Astrocyte (in vitro differentiated cells and primary cell): ENCODE results near the gene LATS2.

Experiments used
- EZH2 ChIP-seq: IDR thresholded peaks from 2 replicates; pipeline ENCODE4 v1.6.1; 2012; ENCODE audit warnings: mild to moderate bottlenecking, low read length, inconsistent platforms; ENCODE audit not compliant: insufficient read depth
- TF ChIP-seq, protein P1 (sequence below): IDR thresholded peaks from 2 replicates; pipeline ENCODE4 v1.5.1; 2011; ENCODE audit warnings: low read depth, mild to moderate bottlenecking, inconsistent platforms, low read length, moderate library complexity; ENCODE audit not compliant: insufficient read depth

DNA sequence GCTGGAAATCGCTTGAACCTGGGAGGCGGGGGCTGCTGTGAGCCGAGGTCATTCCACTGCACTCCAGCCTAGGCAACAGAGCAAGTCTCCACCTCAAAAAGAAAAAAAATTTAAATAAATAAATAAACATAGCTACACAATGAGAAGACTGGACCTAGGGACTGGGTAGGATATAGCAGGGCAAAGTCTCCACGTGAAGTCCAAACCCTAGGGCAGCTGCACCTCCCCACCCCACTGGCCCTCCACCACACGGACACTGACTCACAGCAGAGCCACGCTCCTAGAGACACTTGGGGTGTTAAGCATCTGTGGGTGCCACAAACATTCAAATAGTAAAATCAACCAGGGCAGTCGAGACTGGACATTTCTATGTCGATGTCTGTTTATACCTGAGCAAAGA lies 7.1 kb downstream of the LATS2 start:
- TF ChIP-seq, protein P1, sequence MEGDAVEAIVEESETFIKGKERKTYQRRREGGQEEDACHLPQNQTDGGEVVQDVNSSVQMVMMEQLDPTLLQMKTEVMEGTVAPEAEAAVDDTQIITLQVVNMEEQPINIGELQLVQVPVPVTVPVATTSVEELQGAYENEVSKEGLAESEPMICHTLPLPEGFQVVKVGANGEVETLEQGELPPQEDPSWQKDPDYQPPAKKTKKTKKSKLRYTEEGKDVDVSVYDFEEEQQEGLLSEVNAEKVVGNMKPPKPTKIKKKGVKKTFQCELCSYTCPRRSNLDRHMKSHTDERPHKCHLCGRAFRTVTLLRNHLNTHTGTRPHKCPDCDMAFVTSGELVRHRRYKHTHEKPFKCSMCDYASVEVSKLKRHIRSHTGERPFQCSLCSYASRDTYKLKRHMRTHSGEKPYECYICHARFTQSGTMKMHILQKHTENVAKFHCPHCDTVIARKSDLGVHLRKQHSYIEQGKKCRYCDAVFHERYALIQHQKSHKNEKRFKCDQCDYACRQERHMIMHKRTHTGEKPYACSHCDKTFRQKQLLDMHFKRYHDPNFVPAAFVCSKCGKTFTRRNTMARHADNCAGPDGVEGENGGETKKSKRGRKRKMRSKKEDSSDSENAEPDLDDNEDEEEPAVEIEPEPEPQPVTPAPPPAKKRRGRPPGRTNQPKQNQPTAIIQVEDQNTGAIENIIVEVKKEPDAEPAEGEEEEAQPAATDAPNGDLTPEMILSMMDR: no peak
- TF ChIP-seq EZH2: no peak
